Cerebellar cortex (tissue), 1 donor: ENCODE data around the gene EPO.
"Not testable (repeated sequence)": the region's sequence is repeated elsewhere in the genome, so short reads cannot be mapped to it uniquely, and the experiment has no call there.

Experiments
- DNase-seq: peaks from one replicate; pipeline ENCODE4 v3.0.0-alpha.2; 2015; ENCODE audit warnings: low spot score

Gene EPO

GRCh38 chr7:100682991-100683658 is 37.1 kb upstream of the EPO start:
- no peak for DNase-seq

- no peak for DNase-seq
Observed at GRCh38 chr7:100683659-100684533, 36.4 kb upstream of the EPO start.

- no peak for DNase-seq
Observed at GRCh38 chr7:100684534-100685042, 35.7 kb upstream of the EPO start.

- DNase-seq = no peak
Observed at GRCh38 chr7:100685049-100685605, 35.1 kb upstream of the EPO start.

GRCh38 chr7:100685631-100686145 is 34.6 kb upstream of the EPO start:
- no peak for DNase-seq

- DNase-seq = no peak
Observed at GRCh38 chr7:100686201-100686821, 34.0 kb upstream of the EPO start.

GRCh38 chr7:100686822-100687211 is 33.5 kb upstream of the EPO start:
- DNase-seq = no peak

- no peak for DNase-seq
Observed at GRCh38 chr7:100687261-100687660, 33.0 kb upstream of the EPO start.

GRCh38 chr7:100687751-100688300 is 32.4 kb upstream of the EPO start:
- no peak for DNase-seq

GRCh38 chr7:100688326-100688860 is 31.9 kb upstream of the EPO start:
- no peak for DNase-seq

- DNase-seq = no peak
Observed at GRCh38 chr7:100689230-100690135, 30.8 kb upstream of the EPO start.

- peak; percentile 85 for DNase-seq
Observed at GRCh38 chr7:100691676-100692577, 28.3 kb upstream of the EPO start.

- DNase-seq = no peak
Observed at GRCh38 chr7:100692578-100692961, 27.7 kb upstream of the EPO start.

- DNase-seq = no peak
Observed at GRCh38 chr7:100693312-100694097, 26.8 kb upstream of the EPO start.

GRCh38 chr7:100694098-100694745 is 26.0 kb upstream of the EPO start, which contains the start of gene GIGYF1:
GIGYF1 (minus strand) TSS chr7:100694250; CDS start chr7:100688238, 6,012 bp downstream.
- no peak for DNase-seq

- DNase-seq = no peak
Observed at GRCh38 chr7:100696123-100696521, 24.1 kb upstream of the EPO start.

- no peak for DNase-seq
Observed at GRCh38 chr7:100699018-100699417, 21.2 kb upstream of the EPO start.

- not testable (repeated sequence) for DNase-seq
Observed at GRCh38 chr7:100701089-100701488, 19.2 kb upstream of the EPO start.
